GM18526 (cell line): ENCODE results near the gene TPRG1.

ENCODE experiments used
- POLR2A ChIP-seq: IDR thresholded peaks from 3 replicates; pipeline ENCODE4 v1.6.1; 2011; ENCODE audit not compliant: insufficient read length; ENCODE audit errors: extremely low read depth

Gene TPRG1

DNA sequence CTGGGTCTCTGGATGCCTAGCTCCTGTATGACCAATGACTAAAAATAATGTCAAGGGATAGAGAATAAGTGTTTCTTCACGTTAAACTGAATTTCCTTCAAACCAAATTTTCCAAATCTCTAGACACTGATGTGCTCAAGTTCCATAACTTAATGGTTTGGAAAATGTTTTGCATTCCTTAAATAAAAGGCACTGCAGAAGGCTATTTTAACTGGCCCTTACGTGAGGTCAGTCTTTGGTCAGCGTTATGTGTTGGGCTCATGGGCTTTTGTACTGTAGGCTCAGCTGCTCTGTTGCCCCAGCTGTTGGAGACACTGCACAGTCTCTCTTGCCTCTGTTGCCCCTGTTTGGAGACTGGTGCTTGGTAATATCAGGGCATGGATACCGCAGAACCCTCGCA, 188.5 kb downstream of the TPRG1 start:
- no peak for TF ChIP-seq POLR2A

DNA sequence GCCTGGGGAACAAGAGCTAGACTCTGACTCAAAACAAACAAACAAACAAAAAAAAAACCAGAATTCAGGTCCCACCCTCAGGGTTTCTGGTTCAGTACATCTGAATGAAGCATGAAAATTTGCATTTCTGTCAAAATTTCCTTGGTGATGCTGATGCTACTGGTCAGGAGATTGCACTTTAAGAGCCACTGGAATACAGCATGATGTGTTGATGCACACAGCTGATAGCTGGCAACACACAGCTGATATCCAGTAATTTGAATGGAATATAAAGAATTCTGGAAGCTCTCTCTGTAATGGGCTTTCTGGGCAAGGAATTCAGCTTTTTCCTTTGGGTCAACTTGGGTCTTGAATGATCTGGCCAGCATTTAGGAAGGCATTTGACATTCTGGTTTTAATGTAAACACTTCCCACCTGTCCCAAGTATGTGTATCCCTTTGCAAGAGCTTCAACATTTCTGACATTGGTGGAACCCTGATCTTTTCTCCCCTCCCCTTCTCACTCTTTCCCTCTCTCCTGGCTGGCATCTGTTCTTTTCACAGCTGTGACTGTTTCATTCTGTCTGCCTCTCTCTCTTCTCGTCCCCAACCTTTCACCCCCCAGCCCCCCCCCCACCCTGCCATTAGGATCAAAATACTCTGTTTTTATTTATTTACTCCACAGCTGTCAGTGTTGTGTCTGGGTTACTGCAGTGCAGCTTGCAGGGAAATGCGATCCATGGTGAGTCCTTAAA, 189.5 kb downstream of the TPRG1 start:
- no peak for TF ChIP-seq POLR2A

DNA sequence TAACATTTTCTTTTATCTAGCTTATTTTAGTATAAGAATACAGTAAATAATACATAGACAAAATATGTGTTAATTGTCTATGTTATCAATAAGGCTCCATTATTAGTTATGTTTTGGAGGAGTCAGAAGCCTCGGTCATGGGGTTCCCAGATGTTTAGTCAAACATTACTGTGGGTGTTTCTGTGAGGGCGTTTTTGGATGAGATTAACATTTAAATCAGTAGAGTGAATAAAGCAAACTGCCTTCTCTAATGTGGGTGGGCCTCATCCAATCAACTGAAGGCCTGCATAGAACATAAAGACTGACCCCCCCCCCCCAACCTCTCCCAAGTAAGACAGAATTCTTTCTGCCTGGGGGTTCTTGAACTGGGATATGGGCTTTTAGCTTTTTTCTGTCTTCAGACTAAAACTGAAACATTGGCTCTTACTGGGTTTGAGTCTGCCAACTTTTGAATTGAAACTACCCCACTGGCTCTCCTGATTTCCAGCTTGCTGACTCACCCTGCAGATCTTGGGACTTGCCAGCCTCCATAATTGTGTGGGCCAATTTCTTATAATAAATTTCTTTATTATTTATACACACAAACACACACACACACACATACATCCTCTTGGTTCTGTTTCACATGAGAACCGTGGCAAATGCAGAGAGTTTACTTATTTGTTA, 192.0 kb downstream of the TPRG1 start:
- no peak for TF ChIP-seq POLR2A

DNA sequence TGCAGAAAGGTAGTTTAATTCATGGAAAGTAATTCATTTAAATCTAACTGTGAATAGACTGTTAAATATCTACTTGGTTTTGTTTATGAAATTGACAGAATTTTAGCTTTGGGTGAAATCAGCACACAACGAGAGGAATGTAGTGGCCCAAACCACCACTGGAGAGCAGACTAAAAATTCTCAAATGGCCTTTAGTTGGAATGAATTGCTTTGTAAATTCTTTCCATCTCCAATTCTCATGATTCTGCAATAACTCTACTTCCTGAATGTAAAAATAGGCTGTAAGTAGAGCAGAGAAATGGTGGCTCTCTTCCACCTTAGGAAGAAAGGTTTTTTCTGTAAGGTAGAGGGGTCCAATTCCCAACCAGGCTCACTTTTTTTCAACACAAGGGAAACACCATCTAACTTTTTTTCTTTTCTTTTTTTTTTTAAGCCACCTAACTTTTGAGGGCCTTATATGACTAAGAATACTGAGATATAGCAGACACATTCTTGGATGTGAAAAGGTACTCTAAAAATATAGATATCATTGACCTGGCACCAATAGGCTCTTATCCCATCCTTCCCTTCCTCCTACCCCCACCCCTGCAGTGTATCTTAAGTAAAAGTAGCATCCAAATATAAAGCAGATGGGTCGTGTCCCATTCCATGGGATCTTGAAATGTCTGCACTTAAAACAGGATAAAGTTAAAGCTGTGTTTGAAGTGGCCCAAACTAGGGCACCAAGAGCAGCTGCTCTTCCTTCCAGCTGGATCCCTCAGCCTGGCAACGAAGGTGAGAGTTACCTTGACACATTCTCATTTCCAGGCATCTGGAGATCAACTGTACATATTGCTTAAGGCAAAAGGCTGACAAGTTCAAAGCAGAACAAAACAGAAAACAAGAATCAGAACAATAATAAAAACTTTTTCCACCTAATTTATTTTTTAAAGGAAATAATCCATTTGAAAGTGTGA, 194.1 kb downstream of the TPRG1 start:
- TF ChIP-seq POLR2A: no peak

DNA sequence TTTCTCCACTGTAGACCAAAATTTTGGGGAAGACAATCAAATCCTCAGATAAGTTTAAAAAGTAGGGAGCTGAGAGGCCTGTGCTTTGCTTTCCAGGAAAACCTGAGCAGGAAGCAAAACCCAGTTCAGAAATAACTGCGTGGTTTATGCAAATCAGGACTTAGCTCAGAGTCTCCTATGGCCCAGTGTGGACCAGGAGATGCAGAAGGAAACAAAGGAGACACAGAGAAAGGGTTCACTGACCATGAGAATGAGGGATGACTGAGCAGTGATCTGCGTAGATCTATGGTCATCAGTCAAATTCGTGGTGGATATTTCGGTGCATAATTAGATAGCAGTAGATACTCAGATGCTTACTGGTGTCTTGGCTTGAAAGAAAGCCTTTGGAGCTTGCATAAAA, 196.6 kb downstream of the TPRG1 start:
- TF ChIP-seq POLR2A: no peak

DNA sequence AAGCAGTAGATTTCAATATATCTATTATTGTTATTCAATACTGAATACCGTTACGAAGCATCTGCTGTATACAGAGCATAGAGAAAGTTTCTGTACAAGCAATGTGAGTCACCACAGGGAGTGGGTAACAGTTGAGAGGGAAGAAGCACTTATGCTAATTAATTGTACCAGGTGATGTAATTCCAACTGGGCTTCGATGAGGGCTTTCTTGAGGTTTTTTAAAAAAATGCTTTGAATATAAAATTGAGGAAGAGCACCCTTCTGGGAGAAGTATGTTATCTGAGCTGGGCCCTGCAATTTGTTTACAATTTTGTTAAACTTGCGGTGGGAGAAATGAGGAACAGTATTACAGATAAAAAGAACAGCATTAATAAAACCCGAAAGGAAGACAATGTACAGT, 197.9 kb downstream of the TPRG1 start:
- no peak for TF ChIP-seq POLR2A

DNA sequence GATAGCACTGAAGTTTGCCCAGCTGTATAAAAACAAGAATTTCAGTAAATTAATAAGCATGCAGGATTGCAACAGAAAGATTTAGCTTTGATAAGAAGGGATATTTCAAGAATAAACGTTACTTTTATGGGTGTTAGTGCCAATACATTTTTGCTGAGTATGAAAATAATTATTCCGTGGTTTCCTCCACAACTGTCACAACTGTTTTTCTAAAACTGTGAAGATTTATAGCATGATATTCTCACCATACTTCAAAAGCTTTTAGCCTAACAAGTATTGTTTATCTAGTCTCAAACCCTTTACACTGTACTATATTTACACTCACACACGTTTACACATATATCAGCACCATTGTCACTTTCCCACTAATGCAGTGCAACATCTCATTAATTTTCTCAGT, 200.5 kb downstream of the TPRG1 start:
- no peak for TF ChIP-seq POLR2A
